ENCODE results near the gene MRS2. TPM values are rescaled to one million over a fixed set of nuclear protein-coding genes. Genes with fewer than 3 reads are reported as not detected.

The MRS2 gene
- 10 to 100 TPM; 24.5 to 30.7 (median 25.5) TPM for total RNA-seq

- peak; percentile 93 for DNase-seq (ENCODE audit: extremely low spot score)
- Histone ChIP-seq H3K4me3 (peak within 1 kb of the TSS; percentile 72 to 94 (median 84)), H3K36me3 (peaks cover 7 to 27% (median 17%) of the 10 kb centered on the region in 4 donors), H3K27ac (replicated peaks in 1 of 4) (peak within 1 kb of the TSS; percentile 76 to 84 (median 80)), H3K27me3 (peaks cover 0 to 14% (median 3%) of the 10 kb centered on the region in 4 donors), H3K4me1 (peaks cover 17 to 26% (median 22%) of the 10 kb centered on the region in 4 donors), H3K9me3 (no peaks in the 10 kb centered on the region)
- 0% methylated on average over 38 of the region's 63 CpGs for WGBS
- TF ChIP-seq CTCF (IDR thresholded peaks at IDR 0.05), result no peak
- TF ChIP-seq EP300 (IDR thresholded peaks at IDR 0.05), result no peak
- TF ChIP-seq POLR2A (IDR thresholded peaks at IDR 0.05; ENCODE audit: low read depth), result peak; percentile 40
- TF ChIP-seq POLR2AphosphoS5 (IDR thresholded peaks at IDR 0.05), result peak; percentile 87 to 90
- intact Hi-C loops (cut with DNase I), result no loop called here
Observed at GRCh38 chr6:24402697-24403500, at the start of gene MRS2. Gene MRS2 (plus strand): TSS chr6:24402936. CDS start chr6:24403047, 111 bp downstream.

- H3K4me1 ChIP-seq, result peaks cover 8 to 18% (median 14%) of the 10 kb centered on the region in 4 donors
- DNase-seq (ENCODE audit: extremely low spot score), result no peak
- 85% methylated on average over 1 of the region's 1 CpG for WGBS
- no peak for TF ChIP-seq POLR2AphosphoS5 (IDR thresholded peaks at IDR 0.05)
- no peak overlapping the region for H3K4me3 ChIP-seq
- no peaks in the 10 kb centered on the region for H3K36me3 ChIP-seq
- H3K27me3 ChIP-seq, result no peaks in the 10 kb centered on the region
- H3K9me3 ChIP-seq, result no peaks in the 10 kb centered on the region
- H3K27ac ChIP-seq (replicated peaks in 1 of 4), result no peak overlapping the region
- intact Hi-C loops (cut with DNase I), result no loop called here
Observed at GRCh38 chr6:24353861-24354260, 48.9 kb upstream of the MRS2 start.

- Histone ChIP-seq H3K36me3 (no peaks in the 10 kb centered on the region), H3K4me1 (peaks cover 17 to 27% (median 23%) of the 10 kb centered on the region in 4 donors), H3K9me3 (no peaks in the 10 kb centered on the region), H3K27me3 (peaks cover 0 to 3% (median 0%) of the 10 kb centered on the region in 4 donors), H3K4me3 (no peak overlapping the region), H3K27ac (replicated peaks in 1 of 4) (no peak overlapping the region)
- 61% methylated on average over 4 of the region's 4 CpGs for WGBS
- DNase-seq (ENCODE audit: extremely low spot score), result no peak
- no peak for TF ChIP-seq EP300 (IDR thresholded peaks at IDR 0.05)
- TF ChIP-seq POLR2AphosphoS5 (IDR thresholded peaks at IDR 0.05), result no peak
- no peak for TF ChIP-seq POLR2A (IDR thresholded peaks at IDR 0.05; ENCODE audit: low read depth)
- TF ChIP-seq CTCF (IDR thresholded peaks at IDR 0.05), result no peak
- intact Hi-C loops (cut with DNase I), result no loop called here
Observed at GRCh38 chr6:24355393-24355792, 47.3 kb upstream of the MRS2 start.

- intact Hi-C loops (cut with DNase I), result no loop called here
Observed at GRCh38 chr6:24356310-24356973, 46.3 kb upstream of the MRS2 start.

More at GRCh38 chr6:24356310-24356973, 46.3 kb upstream of the MRS2 start:
- Histone ChIP-seq H3K36me3 (no peaks in the 10 kb centered on the region), H3K27me3 (peaks cover 0 to 3% (median 0%) of the 10 kb centered on the region in 4 donors), H3K4me1 (peaks cover 17 to 31% (median 26%) of the 10 kb centered on the region in 4 donors), H3K4me3 (no peak overlapping the region), H3K9me3 (no peaks in the 10 kb centered on the region), H3K27ac (replicated peaks in 1 of 4) (no peak overlapping the region)
- DNase-seq (ENCODE audit: extremely low spot score), result no peak
- WGBS, result 63% methylated on average over 5 of the region's 5 CpGs
- TF ChIP-seq CTCF (IDR thresholded peaks at IDR 0.05) (no peak), EP300 (IDR thresholded peaks at IDR 0.05) (no peak), POLR2AphosphoS5 (IDR thresholded peaks at IDR 0.05) (no peak), POLR2A (IDR thresholded peaks at IDR 0.05; ENCODE audit: low read depth) (no peak)
